A549 (cell line): ENCODE data around the gene CCDC170. TPM values are rescaled to one million over a fixed set of nuclear protein-coding genes. Genes with fewer than 3 reads are reported as not detected.
A peak's percentile ranks its signal among the peaks of the same experiment; 100 is the strongest.
"Not testable (repeated sequence)": the region's sequence is repeated elsewhere in the genome, so short reads cannot be mapped to it uniquely, and the experiment has no call there.

ENCODE experiments used
- ATAC-seq, 2 experiments: fragments of 200-7000 bp in 1 of 2; fragments of >200 bp in 1 of 2; cut with Nextera tagmentation in 1 of 2; cut with Tn5 transposase in 1 of 2; 3 replicates each; pipeline versions ENCODE4 v1.8.0 to v1.9.1; 2018 to 2020; ENCODE audit warnings: mild to moderate bottlenecking in 1 of 2, moderate library complexity in 1 of 2
- CTCF ChIA-PET: fragments of 300-600 bp; sonication (Branson Sonifier 250); formaldehyde crosslinking; extraction: SDS; loops from one replicate; lab custom pipeline; 2021; ENCODE audit warnings: antibody characterized with exemption, inconsistent platforms; lab: Yijun Ruan, JAX
- POLR2A ChIA-PET: fragments of 350-600 bp; formaldehyde crosslinking; extraction: SDS; loops from one replicate; lab custom pipeline; 2021; ENCODE audit warnings: antibody characterized with exemption, inconsistent platforms; lab: Yijun Ruan, JAX
- DNase-seq, 2 experiments: peaks; one replicate each; pipeline versions ENCODE4 v3.0.0 to v3.0.0-alpha.2; 2011 to 2016; ENCODE audit warnings: low read depth in 1 of 2, low spot score in 1 of 2
- FAIRE-seq: peaks from 2 replicates; lab custom pipeline; 2011; peaks lifted over from hg19 to GRCh38; lab: Jason Lieb, UNC
- H3K27ac ChIP-seq, 2 experiments: fragments of >200 bp; sonication (Bioruptor Twin); formaldehyde crosslinking; 3 replicates each; pipeline ENCODE4 v1.5.1; 2016 to 2017
- H3K4me1 ChIP-seq: fragments of >200 bp; sonication (Bioruptor Twin); formaldehyde crosslinking; 3 replicates; pipeline ENCODE4 v1.6.1; 2016
- H3K4me2 ChIP-seq: fragments of >200 bp; sonication (Bioruptor Twin); formaldehyde crosslinking; 3 replicates; pipeline ENCODE4 v1.6.1; 2016
- H3K4me3 ChIP-seq: fragments of >200 bp; sonication (Bioruptor Twin); formaldehyde crosslinking; 3 replicates; pipeline ENCODE4 v1.5.1; 2016
- H3K9me3 ChIP-seq: fragments of >200 bp; sonication (Bioruptor Twin); formaldehyde crosslinking; 3 replicates; pipeline ENCODE4 v1.6.1; 2016
- CBX8 ChIP-seq: fragments of 200-600 bp; sonication (generic); IDR thresholded peaks from 2 replicates; pipeline ENCODE4 v1.6.1; 2016
- CEBPB ChIP-seq, 2 experiments: fragments of >200 bp in 1 of 2; sonication (Bioruptor Twin) in 1 of 2; formaldehyde crosslinking in 1 of 2; IDR thresholded peaks; 2 replicates each; pipeline ENCODE4 v1.6.1; 2012 to 2016
- CHD4 ChIP-seq: fragments of 200-600 bp; sonication (generic); IDR thresholded peaks from 2 replicates; pipeline ENCODE4 v1.6.1; 2016; ENCODE audit warnings: antibody characterized with exemption, mild to moderate bottlenecking, borderline replicate concordance
- EHF ChIP-seq: fragments of 250-450 bp; sonication (Bioruptor Pico); IDR thresholded peaks from 2 replicates; pipeline ENCODE4 v1.5.0; 2020; ENCODE audit warnings: mild to moderate bottlenecking
- ELK1 ChIP-seq: fragments of 150-350 bp; IDR thresholded peaks from 2 replicates; pipeline ENCODE4 v1.6.1; 2014; ENCODE audit warnings: low read depth, mild to moderate bottlenecking, low read length
- FOSL2 ChIP-seq, 2 experiments: fragments of 450-650 bp in 1 of 2; fragments of >200 bp in 1 of 2; sonication (Bioruptor Twin) in 1 of 2; formaldehyde crosslinking; IDR thresholded peaks; 2 replicates each; pipeline versions ENCODE4 v1.5.0 to v1.6.1; 2016 to 2020; ENCODE audit warnings: mild to moderate bottlenecking in 1 of 2, moderate library complexity in 1 of 2
- HOXA7 ChIP-seq: fragments of 250-450 bp; sonication (Bioruptor Pico); IDR thresholded peaks from 2 replicates; pipeline ENCODE4 v1.5.0; 2020; ENCODE audit warnings: mild to moderate bottlenecking, moderate library complexity
- JUN ChIP-seq, 2 experiments: fragments of >200 bp; sonication (Bioruptor Twin); formaldehyde crosslinking; IDR thresholded peaks; 2 replicates in 1 of 2; 3 replicates in 1 of 2; pipeline ENCODE4 v1.6.1; 2016 to 2017
- MAX ChIP-seq: IDR thresholded peaks from 2 replicates; pipeline ENCODE4 v1.6.1; 2012
- NFE2L2 ChIP-seq: fragments of 150-350 bp; conservative IDR thresholded peaks from 2 replicates; pipeline ENCODE4 v1.6.1; 2014; ENCODE audit warnings: low read length
- POLR2AphosphoS2 ChIP-seq: conservative IDR thresholded peaks from 2 replicates; pipeline ENCODE4 v1.6.1; 2012; ENCODE audit warnings: low read length, improper control_type of control experiment, inconsistent platforms
- RARB ChIP-seq: fragments of 250-450 bp; sonication (Bioruptor Pico); IDR thresholded peaks from 2 replicates; pipeline ENCODE4 v1.8.0; 2021; ENCODE audit warnings: mild to moderate bottlenecking, moderate library complexity
- RCOR1 ChIP-seq: fragments of 150-350 bp; IDR thresholded peaks from 2 replicates; pipeline ENCODE4 v1.6.1; 2014; ENCODE audit warnings: antibody characterized with exemption, low read length, low read depth
- SREBF2 ChIP-seq: fragments of 450-650 bp; IDR thresholded peaks from 2 replicates; pipeline ENCODE4 v1.6.1; 2014; ENCODE audit warnings: mild to moderate bottlenecking, moderate library complexity
- ZSCAN20 ChIP-seq: fragments of 250-450 bp; sonication (Bioruptor Pico); IDR thresholded peaks from 2 replicates; pipeline ENCODE4 v1.8.0; 2022; ENCODE audit warnings: mild to moderate bottlenecking, moderate library complexity
- WGBS: methylation state at CpG from one replicate; pipeline ENCODE4 v1.1.6; 2017; ENCODE audit errors: missing lambda C conversion rate; 5-methylcytosine and 5-hydroxymethylcytosine counted together
- polyA plus RNA-seq, 4 experiments: library from polyadenylated mRNA; depleted of rRNA in 3 of 4; stranded (reverse); fragments of >200 nt; fragmentation: RNase III in 1 of 4; extraction: RNeasy Plus Mini Kit Qiagen cat#74134 plus additional on column Dnase treatment in 1 of 4; gene quantifications; 2 replicates in 3 of 4; 3 replicates in 1 of 4; pipeline ENCODE4 v1.2.3, GENCODE V29; 2011 to 2017
- TF ChIP-seq, protein P1 (sequence below): fragments of 250-450 bp; sonication (Bioruptor Pico); IDR thresholded peaks from 2 replicates; pipeline ENCODE4 v1.5.0; 2020; ENCODE audit warnings: low read depth, mild to moderate bottlenecking, moderate library complexity
- TF ChIP-seq, protein P2 (sequence below): fragments of >200 bp; sonication (Bioruptor Twin); formaldehyde crosslinking; IDR thresholded peaks from 3 replicates; pipeline ENCODE4 v1.6.1; 2016

Gene CCDC170
- polyA plus RNA-seq, 2 of the 4 experiments (the other 2 are of a cell fraction) = 0.09 to 0.61 TPM

DNA sequence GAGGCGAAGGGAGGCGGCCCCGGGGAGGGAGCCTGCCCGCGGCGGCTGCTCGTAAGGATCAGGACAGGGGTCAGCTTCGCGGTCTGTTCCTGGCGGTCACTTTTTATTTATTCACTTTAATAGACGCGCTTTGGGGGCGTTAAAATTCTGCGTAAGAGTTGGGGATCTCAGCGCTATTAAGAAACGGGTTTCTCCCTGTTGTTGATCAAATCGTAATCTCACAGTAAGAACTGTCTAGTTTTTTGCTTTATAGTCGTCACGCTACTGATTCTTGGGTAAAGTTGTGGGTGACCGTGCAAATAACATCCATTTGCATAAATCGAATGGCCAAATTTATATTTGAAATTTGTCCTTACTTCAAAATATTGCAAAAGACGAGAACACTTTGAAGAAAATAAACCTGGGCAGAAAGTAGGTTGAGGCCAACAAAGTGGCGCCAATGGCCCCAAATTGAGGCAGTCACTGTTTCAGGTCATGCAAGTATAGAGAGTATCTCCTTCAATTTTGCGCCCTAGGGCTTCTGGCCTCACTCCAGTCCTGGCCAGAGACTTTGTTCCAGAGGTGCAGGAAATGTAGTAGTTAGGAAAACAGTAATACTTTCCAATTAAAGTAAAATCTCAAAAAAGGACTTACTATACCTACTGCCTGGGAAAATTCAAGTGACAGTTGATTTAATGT lies 40.9 kb upstream of the CCDC170 start:
- WGBS = under 1% methylated on average over 24 of the region's 24 CpGs
- FAIRE-seq = no peak
- no peak for TF ChIP-seq CHD4
- no peak for TF ChIP-seq ELK1
- TF ChIP-seq, protein P1, sequence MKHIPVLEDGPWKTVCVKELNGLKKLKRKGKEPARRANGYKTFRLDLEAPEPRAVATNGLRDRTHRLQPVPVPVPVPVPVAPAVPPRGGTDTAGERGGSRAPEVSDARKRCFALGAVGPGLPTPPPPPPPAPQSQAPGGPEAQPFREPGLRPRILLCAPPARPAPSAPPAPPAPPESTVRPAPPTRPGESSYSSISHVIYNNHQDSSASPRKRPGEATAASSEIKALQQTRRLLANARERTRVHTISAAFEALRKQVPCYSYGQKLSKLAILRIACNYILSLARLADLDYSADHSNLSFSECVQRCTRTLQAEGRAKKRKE (CRISPR knock-in tag) = no peak
- TF ChIP-seq JUN (IDR thresholded peaks at IDR 0.05) = no peak
- TF ChIP-seq NFE2L2 = no peak
- TF ChIP-seq CBX8 = no peak
- no peak for TF ChIP-seq CEBPB (IDR thresholded peaks at IDR 0.05)
- TF ChIP-seq, protein P2, sequence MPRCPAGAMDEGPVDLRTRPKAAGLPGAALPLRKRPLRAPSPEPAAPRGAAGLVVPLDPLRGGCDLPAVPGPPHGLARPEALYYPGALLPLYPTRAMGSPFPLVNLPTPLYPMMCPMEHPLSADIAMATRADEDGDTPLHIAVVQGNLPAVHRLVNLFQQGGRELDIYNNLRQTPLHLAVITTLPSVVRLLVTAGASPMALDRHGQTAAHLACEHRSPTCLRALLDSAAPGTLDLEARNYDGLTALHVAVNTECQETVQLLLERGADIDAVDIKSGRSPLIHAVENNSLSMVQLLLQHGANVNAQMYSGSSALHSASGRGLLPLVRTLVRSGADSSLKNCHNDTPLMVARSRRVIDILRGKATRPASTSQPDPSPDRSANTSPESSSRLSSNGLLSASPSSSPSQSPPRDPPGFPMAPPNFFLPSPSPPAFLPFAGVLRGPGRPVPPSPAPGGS = no peak
- no peak for TF ChIP-seq HOXA7 (CRISPR knock-in tag)
- TF ChIP-seq FOSL2 (IDR thresholded peaks at IDR 0.05) = no peak
- no peak for TF ChIP-seq FOSL2 (CRISPR knock-in tag; IDR thresholded peaks at IDR 0.05)
- no peak for TF ChIP-seq EHF
- no peak for TF ChIP-seq ZSCAN20 (CRISPR knock-in tag)
- no peak for TF ChIP-seq RCOR1
- no peak for TF ChIP-seq POLR2AphosphoS2
- POLR2A ChIA-PET = interaction anchor here (0.6 to 1.4 kb wide), 3 partner anchors 40 to 76 kb away, joined by 3 to 4 read pairs (median 3); no protein-coding TSS in a partner anchor
- Histone ChIP-seq H3K4me2 (peak overlapping the region; percentile 94), H3K27ac (peak overlapping the region; percentile 91 to 93), H3K4me1 (peaks cover 23% of the 10 kb centered on the region), H3K4me3 (peak overlapping the region; percentile 93), H3K9me3 (no peaks in the 10 kb centered on the region)
- CTCF ChIA-PET = interaction anchor here (0.9 to 1.4 kb wide), 3 partner anchors 15 to 46 kb away, joined by 3 read pairs; no protein-coding TSS in a partner anchor
- DNase-seq = no peak
- ATAC-seq = no peak; a peak in 2 of 6 replicates

- ATAC-seq, H3K9me3 ChIP-seq, FAIRE-seq, H3K4me3 ChIP-seq, CTCF ChIA-PET, POLR2A ChIA-PET: not testable (repeated sequence)
- H3K4me1 ChIP-seq = peaks cover 23% of the 10 kb centered on the region
- H3K27ac ChIP-seq = peak overlapping the region; percentile 39 to 66; a peak in 2 of 6 replicates
- TF ChIP-seq EHF = peak; percentile 56; the same call in 1 of the 2 replicates
- H3K4me2 ChIP-seq = peak overlapping the region; percentile 34; the same call in 2 of the 3 replicates
- WGBS = 23% methylated on average over 10 of the region's 10 CpGs
- DNase-seq = peak in 1 of 2 experiments; percentile 29
Observed at GRCh38 chr6:151455751-151456398, 37.9 kb upstream of the CCDC170 start.

GRCh38 chr6:151461673-151462072 lies 32.1 kb upstream of the CCDC170 start:
- 92% methylated on average over 4 of the region's 4 CpGs for WGBS
- Histone ChIP-seq H3K27ac (no peak overlapping the region), H3K4me2 (no peak overlapping the region), H3K4me3 (no peak overlapping the region), H3K9me3 (no peaks in the 10 kb centered on the region), H3K4me1 (no peaks in the 10 kb centered on the region)
- peak in 1 of 2 experiments; percentile 30; a peak in 1 of 4 replicates for TF ChIP-seq CEBPB (IDR thresholded peaks at IDR 0.05)
- no peak for TF ChIP-seq SREBF2
- TF ChIP-seq MAX = no peak
- TF ChIP-seq RARB = no peak
- no peak for DNase-seq
- POLR2A ChIA-PET = no interaction called here
- no peak for ATAC-seq
- FAIRE-seq = no peak
- CTCF ChIA-PET = no interaction called here
